Loucy (cell line): ENCODE data around the gene SH3PXD2A.
"Not testable (repeated sequence)": the region's sequence is repeated elsewhere in the genome, so short reads cannot be mapped to it uniquely, and the experiment has no call there.

Source experiments
- H2AFZ ChIP-seq: fragments of 200-600 bp; sonication (generic); 2 replicates; pipeline ENCODE4 v1.6.0; 2016; ENCODE audit warnings: antibody characterized with exemption, mild to moderate bottlenecking, low read length, moderate library complexity
- H3F3A ChIP-seq: fragments of 200-600 bp; 2 replicates; pipeline ENCODE4 v1.6.0; 2016; ENCODE audit warnings: antibody characterized with exemption, low read depth, mild to moderate bottlenecking
- H3K27me3 ChIP-seq: fragments of 200-600 bp; sonication (generic); 2 replicates; pipeline ENCODE4 v1.6.1; 2014; ENCODE audit warnings: low read length, mild to moderate bottlenecking; ENCODE audit not compliant: insufficient read depth, poor library complexity, severe bottlenecking
- H3K36me3 ChIP-seq: fragments of 200-600 bp; sonication (generic); 2 replicates; pipeline ENCODE4 v1.6.1; 2016; ENCODE audit warnings: low read length; ENCODE audit not compliant: insufficient read depth
- H3K4me1 ChIP-seq: fragments of 200-600 bp; sonication (generic); 2 replicates; pipeline ENCODE4 v1.5.1; 2014; ENCODE audit warnings: low read length, mild to moderate bottlenecking; ENCODE audit not compliant: insufficient read depth, poor library complexity, severe bottlenecking
- H3K4me2 ChIP-seq: fragments of 200-600 bp; sonication (generic); 2 replicates; pipeline ENCODE4 v1.6.0; 2014; ENCODE audit warnings: antibody characterized with exemption, low read length, low read depth, mild to moderate bottlenecking; ENCODE audit not compliant: poor library complexity, severe bottlenecking
- H3K4me3 ChIP-seq: fragments of 200-600 bp; sonication (generic); 2 replicates; pipeline ENCODE4 v1.5.1; 2014; ENCODE audit warnings: low read length, mild to moderate bottlenecking, mixed read lengths; ENCODE audit not compliant: poor library complexity, severe bottlenecking
- H3K79me2 ChIP-seq: fragments of 200-600 bp; sonication (generic); 2 replicates; pipeline ENCODE4 v1.6.1; 2014; ENCODE audit warnings: low read length; ENCODE audit not compliant: insufficient read depth
- H3K9ac ChIP-seq: fragments of 200-600 bp; sonication (generic); 2 replicates; pipeline ENCODE4 v1.6.0; 2014; ENCODE audit warnings: mild to moderate bottlenecking, low read depth, low read length, moderate library complexity; ENCODE audit not compliant: poor library complexity, severe bottlenecking
- H3K9me2 ChIP-seq: fragments of 200-600 bp; sonication (generic); replicated peaks from 2 replicates; pipeline ENCODE4 v1.6.1; 2016; ENCODE audit warnings: low read depth, low read length, mixed read lengths
- H3K9me3 ChIP-seq: fragments of 200-600 bp; sonication (generic); 2 replicates; pipeline ENCODE4 v1.6.1; 2014; ENCODE audit warnings: mild to moderate bottlenecking, antibody characterized with exemption, low read length, low read depth; ENCODE audit not compliant: insufficient read depth
- H4K20me1 ChIP-seq: fragments of 200-600 bp; sonication (generic); 2 replicates; pipeline ENCODE4 v1.6.0; 2014; ENCODE audit warnings: antibody characterized with exemption, low read length, mild to moderate bottlenecking; ENCODE audit not compliant: insufficient read depth, poor library complexity, severe bottlenecking
- CTCF ChIP-seq: fragments of 200-600 bp; sonication (generic); conservative IDR thresholded peaks from 2 replicates; pipeline ENCODE4 v1.5.1; 2014; ENCODE audit warnings: mild to moderate bottlenecking, antibody characterized with exemption, low read length
- EZH2phosphoT487 ChIP-seq: fragments of 200-600 bp; IDR thresholded peaks from 2 replicates; pipeline ENCODE4 v1.6.1; 2018; ENCODE audit warnings: antibody characterized with exemption, mild to moderate bottlenecking, moderate library complexity, borderline replicate concordance

SH3PXD2A gene

GRCh38 chr10:103816431-103816830 lies 38.9 kb downstream of the SH3PXD2A start:
- no peak overlapping the region for H3K9ac ChIP-seq
- peaks cover 14% of the 10 kb centered on the region for H3K4me1 ChIP-seq
- no peaks in the 10 kb centered on the region for H3K27me3 ChIP-seq
- no peak overlapping the region for H3K4me2 ChIP-seq
- H3K36me3 ChIP-seq, result no peaks in the 10 kb centered on the region
- H3F3A ChIP-seq, result no peaks in the 10 kb centered on the region
- peaks cover 4% of the 10 kb centered on the region for H4K20me1 ChIP-seq
- H3K4me3 ChIP-seq, result no peak overlapping the region
- H3K9me2 ChIP-seq, result no peaks in the 10 kb centered on the region
- no peak for TF ChIP-seq EZH2phosphoT487
- no peak for TF ChIP-seq CTCF
- no peak overlapping the region for H2AFZ ChIP-seq
- no peaks in the 10 kb centered on the region for H3K9me3 ChIP-seq
- peaks cover 4% of the 10 kb centered on the region for H3K79me2 ChIP-seq

- no peak overlapping the region for H3K4me3 ChIP-seq
- no peaks in the 10 kb centered on the region for H3K9me2 ChIP-seq
- H3K36me3 ChIP-seq, result no peaks in the 10 kb centered on the region
- H2AFZ ChIP-seq, result no peak overlapping the region
- H3K4me1 ChIP-seq, result peaks cover 22% of the 10 kb centered on the region
- H3K9ac ChIP-seq, result no peak overlapping the region
- TF ChIP-seq CTCF (no peak), EZH2phosphoT487 (no peak)
- H3K9me3 ChIP-seq, result no peaks in the 10 kb centered on the region
- H3K4me2 ChIP-seq, result no peak overlapping the region
- no peaks in the 10 kb centered on the region for H3K27me3 ChIP-seq
- peaks cover 4% of the 10 kb centered on the region for H3K79me2 ChIP-seq
- H4K20me1 ChIP-seq, result peaks cover 4% of the 10 kb centered on the region
- H3F3A ChIP-seq, result no peaks in the 10 kb centered on the region
Observed at GRCh38 chr10:103814626-103815370, 40.6 kb downstream of the SH3PXD2A start.

- H2AFZ ChIP-seq, result no peak overlapping the region
- no peaks in the 10 kb centered on the region for H3K27me3 ChIP-seq
- H4K20me1 ChIP-seq, result peaks cover 4% of the 10 kb centered on the region
- H3F3A ChIP-seq, result no peaks in the 10 kb centered on the region
- no peak overlapping the region for H3K4me3 ChIP-seq
- peaks cover 22% of the 10 kb centered on the region for H3K4me1 ChIP-seq
- no peaks in the 10 kb centered on the region for H3K36me3 ChIP-seq
- TF ChIP-seq CTCF (no peak), EZH2phosphoT487 (no peak)
- no peak overlapping the region for H3K9ac ChIP-seq
- H3K4me2 ChIP-seq, result no peak overlapping the region
- H3K9me3 ChIP-seq, result no peaks in the 10 kb centered on the region
- H3K79me2 ChIP-seq, result peaks cover 4% of the 10 kb centered on the region; the same call in 1 of the 2 replicates
- H3K9me2 ChIP-seq, result no peaks in the 10 kb centered on the region
Observed at GRCh38 chr10:103814105-103814504, 41.3 kb downstream of the SH3PXD2A start.

GRCh38 chr10:103813312-103813711 lies 42.1 kb downstream of the SH3PXD2A start:
- not testable (repeated sequence) for H3K9me3 ChIP-seq, H3K79me2 ChIP-seq, H4K20me1 ChIP-seq, H3F3A ChIP-seq, H3K4me2 ChIP-seq, H3K9me2 ChIP-seq, H3K27me3 ChIP-seq, H3K9ac ChIP-seq, H3K36me3 ChIP-seq, H3K4me3 ChIP-seq, H2AFZ ChIP-seq
- H3K4me1 ChIP-seq, result peaks cover 22% of the 10 kb centered on the region
